NCI-H2171 treated with DMSO at 0.1 percent for 48 hours (cell line): Measurements from ENCODE around the gene CLASP1.

Source experiments
- DNase-seq: peaks from one replicate; lab custom pipeline; 2025; lab: John Stamatoyannopoulos, UW

The CLASP1 gene

DNA sequence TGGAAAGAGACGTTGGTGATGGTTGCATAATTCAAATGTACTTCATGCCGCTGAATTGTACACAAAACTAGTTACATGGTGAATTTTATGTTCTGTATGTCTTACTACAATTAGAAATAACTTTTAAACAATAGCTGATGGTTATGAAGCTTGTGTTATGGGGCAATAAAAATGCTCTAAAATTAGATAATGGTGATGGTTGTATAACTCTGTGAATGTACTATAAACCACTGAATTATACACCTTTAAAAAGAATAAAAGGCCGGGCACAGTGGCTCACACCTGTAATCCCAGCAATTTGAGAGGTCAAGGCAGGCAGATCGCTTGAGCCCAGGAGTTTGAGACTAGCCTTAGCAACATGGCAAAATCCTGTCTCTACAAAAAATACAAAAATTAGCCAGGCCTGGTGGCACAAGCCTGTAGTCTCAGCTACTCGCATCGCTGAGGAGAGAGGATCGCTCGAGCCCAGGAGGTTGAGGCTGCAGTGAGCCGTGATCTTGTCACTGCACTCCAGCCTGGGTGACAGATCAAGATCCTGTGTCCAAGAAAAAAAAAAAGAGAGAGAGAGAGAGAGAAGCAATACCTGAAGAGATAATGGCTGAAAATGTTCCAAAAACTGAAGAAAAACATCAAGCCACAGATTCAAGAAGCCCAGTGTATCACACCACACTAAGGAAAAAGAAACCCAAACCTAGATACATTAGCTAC, 112.3 kb downstream of the CLASP1 start:
- no peak for DNase-seq

- DNase-seq: no peak
Measured at GRCh38 chr2:121536347-121536746, 112.9 kb downstream of the CLASP1 start.

DNA sequence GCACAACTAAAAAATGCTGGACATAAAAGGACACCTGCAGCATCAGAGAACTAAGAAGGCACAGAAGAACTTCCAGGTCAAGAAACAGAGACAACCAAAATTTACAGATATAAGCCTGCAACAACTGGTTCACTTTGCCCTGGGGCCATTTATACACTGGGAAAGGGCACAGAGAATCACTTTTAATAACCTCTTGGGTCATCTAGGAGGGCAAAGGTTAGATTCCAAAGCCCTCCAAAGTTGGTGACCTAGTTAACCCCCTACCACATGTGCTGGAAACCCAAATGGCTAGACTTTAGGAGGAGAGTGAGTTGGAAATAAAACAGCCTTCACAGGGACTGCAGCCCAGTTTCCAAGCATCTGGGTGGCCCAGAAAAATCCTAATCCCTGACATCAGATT, 115.3 kb downstream of the CLASP1 start:
- no peak for DNase-seq

GRCh38 chr2:121532894-121533293, 116.4 kb downstream of the CLASP1 start:
- peak; percentile 51 for DNase-seq

GRCh38 chr2:121532347-121532766, 116.9 kb downstream of the CLASP1 start:
- DNase-seq: peak; percentile 61

DNA sequence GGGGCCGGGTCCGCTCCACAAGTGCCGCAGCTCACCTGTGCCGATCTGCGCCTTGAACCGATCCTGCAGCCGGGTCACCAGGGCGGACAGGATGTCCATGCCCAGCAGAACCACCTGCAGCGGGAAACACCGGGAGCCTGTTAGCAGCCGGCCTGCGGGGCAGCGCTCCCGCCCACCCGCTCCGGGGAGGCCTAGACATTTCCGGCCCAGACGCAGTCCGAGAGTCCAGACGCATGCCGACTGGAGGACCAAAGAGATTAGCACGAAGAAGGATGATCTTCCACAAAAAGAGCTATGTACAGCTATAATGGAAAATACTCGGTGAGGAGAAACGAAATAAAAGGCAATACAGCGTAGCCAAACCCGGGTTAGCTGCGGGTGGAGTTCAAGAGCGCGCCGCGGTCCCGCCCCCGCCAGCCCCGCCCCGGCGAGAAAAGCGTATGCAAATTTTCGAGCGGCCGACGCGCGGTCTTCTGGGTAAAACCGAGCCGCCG, 119.0 kb downstream of the CLASP1 start:
- DNase-seq: no peak

DNA sequence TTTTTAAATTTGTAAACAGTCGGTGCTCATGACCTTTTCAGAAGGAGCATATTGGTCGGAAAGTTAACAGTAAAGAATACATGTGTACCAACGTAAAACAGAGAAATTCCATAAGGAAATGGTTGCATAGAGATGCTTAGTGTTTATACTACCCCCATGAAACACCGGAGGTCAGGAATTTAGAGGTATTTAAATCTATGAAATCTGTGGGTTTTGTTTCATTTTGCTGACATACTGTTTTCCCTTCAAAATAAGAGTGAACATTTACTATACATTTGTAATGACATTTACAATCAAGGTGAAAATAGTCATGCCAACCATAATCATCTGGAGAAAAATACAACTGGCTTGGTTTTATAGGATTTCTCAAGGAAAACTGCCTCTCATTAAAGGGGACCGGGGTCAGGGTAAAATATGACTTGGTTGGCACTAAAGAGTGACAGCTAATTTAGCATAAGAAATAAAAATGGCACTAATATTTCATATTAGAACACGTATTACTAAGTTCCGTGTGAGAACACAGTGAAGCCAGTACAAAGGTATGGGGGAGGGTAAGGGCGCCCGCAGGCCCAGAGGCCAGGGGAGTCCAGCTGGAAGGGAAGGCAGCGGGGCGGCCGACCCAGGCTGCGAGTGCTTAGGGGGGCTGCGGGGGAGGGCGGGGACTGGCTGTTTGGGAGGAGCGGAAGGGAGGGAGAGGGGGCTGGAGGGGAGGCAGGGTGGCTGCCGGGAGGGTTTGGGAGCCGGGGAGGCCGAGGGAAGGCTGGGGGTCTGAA, 119.6 kb downstream of the CLASP1 start:
- DNase-seq: peak; percentile 67

DNA sequence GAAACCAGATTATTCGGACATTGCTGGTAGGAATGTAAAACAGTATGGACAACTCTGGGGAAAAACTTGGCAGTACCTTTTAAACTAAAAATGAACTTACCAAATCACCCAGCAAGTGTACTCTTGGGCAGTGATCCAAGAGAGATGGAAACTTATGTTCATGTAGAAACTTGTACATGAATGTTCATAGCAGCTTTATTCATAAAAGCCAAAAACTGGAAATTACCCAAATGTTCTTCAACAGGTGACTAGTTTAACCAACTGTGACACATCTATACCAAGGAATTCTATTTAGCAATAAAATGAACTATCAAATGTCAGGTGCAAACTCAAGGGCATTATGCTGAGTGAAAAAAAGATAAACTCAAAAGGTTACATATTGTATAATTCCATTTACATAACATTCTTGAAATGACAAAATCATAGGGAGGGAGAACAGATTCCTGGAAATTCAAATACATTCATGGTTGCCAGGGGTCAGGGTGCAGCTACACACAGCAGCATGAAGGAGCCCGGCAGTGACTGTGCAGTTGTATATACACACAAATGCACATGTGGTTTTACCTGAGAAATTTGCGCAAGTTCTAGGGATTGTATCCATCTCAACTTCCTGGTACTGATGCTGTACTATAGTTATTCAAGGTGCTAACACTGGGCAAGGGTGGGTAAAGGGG, 122.1 kb downstream of the CLASP1 start:
- DNase-seq: no peak

- DNase-seq: no peak
Measured at GRCh38 chr2:121524685-121525425, 124.4 kb downstream of the CLASP1 start.

DNA sequence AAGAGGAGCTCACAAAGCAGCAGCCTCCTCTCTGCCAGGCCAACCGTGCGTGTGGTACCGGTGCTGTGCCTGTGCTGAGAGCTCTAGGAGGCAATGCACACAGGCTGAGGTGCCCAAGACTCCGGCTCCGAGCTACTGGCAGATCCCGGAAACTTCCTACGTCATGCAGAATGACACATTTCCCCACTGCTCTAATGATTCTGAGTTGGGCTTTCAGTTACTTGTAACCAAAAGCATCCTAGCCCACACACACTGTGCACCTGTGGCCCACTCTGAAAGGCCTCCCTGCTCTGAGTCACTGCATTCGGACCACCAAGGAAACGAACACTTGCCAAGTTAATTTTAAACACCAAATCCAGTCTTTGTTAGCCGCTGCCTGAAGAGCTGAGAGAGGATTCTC, 127.9 kb downstream of the CLASP1 start:
- no peak for DNase-seq

- no peak for DNase-seq
Measured at GRCh38 chr2:121520641-121520994, 128.6 kb downstream of the CLASP1 start.

GRCh38 chr2:121519732-121520640, 129.3 kb downstream of the CLASP1 start:
- no peak for DNase-seq

GRCh38 chr2:121519153-121519552, 130.1 kb downstream of the CLASP1 start:
- DNase-seq: no peak

GRCh38 chr2:121513597-121514333, 135.5 kb downstream of the CLASP1 start:
- DNase-seq: no peak

GRCh38 chr2:121510857-121511256, 138.4 kb downstream of the CLASP1 start:
- no peak for DNase-seq

DNA sequence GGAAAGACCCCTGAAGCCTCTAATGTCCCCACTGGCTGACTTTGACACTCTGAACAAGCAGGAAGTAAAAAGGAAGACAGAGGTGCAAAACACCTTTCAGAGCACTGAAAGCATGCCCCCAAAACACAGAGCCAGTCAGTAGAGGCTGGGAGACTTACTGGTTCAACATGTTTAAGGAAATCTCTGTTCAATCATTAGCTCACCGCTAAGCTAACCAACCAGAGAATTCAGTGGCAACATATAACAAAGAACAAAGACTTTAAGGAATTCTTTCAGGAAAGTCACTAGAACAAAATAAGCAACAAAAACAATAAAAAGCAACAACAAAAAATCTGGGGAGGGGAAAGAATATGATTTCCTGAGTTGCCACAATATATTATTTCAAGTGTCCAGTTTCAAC, 142.6 kb downstream of the CLASP1 start:
- DNase-seq: no peak

DNA sequence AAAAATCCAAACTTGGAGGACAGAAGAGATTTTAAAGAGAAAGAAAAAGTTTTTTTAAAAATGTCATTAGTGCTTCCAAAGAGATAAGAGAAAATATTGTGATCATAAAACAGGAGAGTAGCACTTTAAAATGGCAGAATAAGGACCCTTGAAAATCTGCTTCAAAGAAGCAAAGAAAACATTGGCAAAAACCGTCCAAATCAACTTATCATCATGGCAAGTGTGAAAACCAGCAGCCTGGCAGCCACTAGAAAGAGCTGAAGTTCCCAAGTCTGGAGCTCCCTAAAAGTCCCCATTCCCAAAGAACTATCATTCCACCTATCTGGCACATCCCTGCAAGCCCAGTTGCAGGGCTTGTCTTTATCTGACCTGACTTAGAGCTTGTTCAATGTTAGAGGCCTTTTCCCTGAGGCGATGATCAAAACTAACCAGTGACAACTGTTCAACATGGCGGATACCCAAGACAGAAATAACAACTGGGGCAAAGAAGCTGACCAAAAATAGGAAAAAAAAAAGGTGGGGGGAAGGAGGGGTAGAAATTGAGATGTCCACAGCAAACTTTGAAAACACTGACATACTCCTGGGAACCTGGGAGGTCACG, 143.2 kb downstream of the CLASP1 start:
- DNase-seq: no peak

GRCh38 chr2:121505005-121505404, 144.3 kb downstream of the CLASP1 start:
- DNase-seq: no peak

- DNase-seq: no peak
Measured at GRCh38 chr2:121504316-121504715, 144.9 kb downstream of the CLASP1 start.

DNA sequence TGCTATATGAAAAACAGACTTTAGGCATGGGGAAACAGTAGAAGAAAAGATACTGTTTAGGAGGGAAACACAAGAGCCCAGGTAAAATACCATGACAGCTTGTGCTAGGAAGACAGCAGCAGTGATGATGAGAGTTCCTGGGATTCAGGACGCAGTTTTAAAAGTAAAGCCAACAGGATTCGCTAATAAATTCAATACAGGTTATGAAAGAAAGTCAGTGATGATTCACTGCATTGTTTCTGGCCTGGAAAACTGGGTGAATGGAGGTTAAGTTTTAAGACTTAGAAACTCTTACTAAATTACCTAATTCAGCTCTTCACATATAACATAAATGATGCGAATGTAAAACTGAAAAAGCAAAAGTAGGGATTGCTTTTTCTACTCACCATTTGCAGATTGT, 146.5 kb downstream of the CLASP1 start:
- no peak for DNase-seq
